DMS53 treated with DMSO at 0.1 percent for 48 hours (cell line): ENCODE data around the gene RPS27.
A peak's percentile ranks its signal among the peaks of the same experiment; 100 is the strongest.
"Not testable (repeated sequence)": the region's sequence is repeated elsewhere in the genome, so short reads cannot be mapped to it uniquely, and the experiment has no call there.

Experiments
- DNase-seq: peaks from one replicate; lab custom pipeline; 2025; ENCODE audit not compliant: unreplicated experiment; lab: John Stamatoyannopoulos, UW

Gene RPS27

GRCh38 chr1:153985341-153985912, 5.1 kb upstream of the RPS27 start:
- no peak for DNase-seq

GRCh38 chr1:153985941-153986761, 4.4 kb upstream of the RPS27 start, which contains the start of gene RAB13:
TSS of gene RAB13 (minus strand) at chr1:153986339. CDS start at chr1:153986236, 103 bp downstream.
- DNase-seq = peak; percentile 82

- no peak for DNase-seq
Observed at GRCh38 chr1:153987621-153988020, 2.9 kb upstream of the RPS27 start.

- DNase-seq = no peak
Observed at GRCh38 chr1:153991151-153991630, 629 bp downstream of the RPS27 start.

GRCh38 chr1:153991806-153992205, 1.2 kb downstream of the RPS27 start:
- DNase-seq = no peak

- no peak for DNase-seq
Observed at GRCh38 chr1:153995202-153995601, 4.6 kb downstream of the RPS27 start.

GRCh38 chr1:153995640-153996039, 5.1 kb downstream of the RPS27 start:
- DNase-seq = no peak

GRCh38 chr1:153996882-153997281, 6.3 kb downstream of the RPS27 start:
- DNase-seq = not testable (repeated sequence)

- no peak for DNase-seq
Observed at GRCh38 chr1:154000420-154000819, 9.9 kb downstream of the RPS27 start.

- DNase-seq = no peak
Observed at GRCh38 chr1:154006136-154006535, 15.6 kb downstream of the RPS27 start.

GRCh38 chr1:154012129-154012528, 21.6 kb downstream of the RPS27 start:
- DNase-seq = no peak

- DNase-seq = not testable (repeated sequence)
Observed at GRCh38 chr1:154012543-154012942, 22.0 kb downstream of the RPS27 start.

GRCh38 chr1:154014154-154014907, 23.8 kb downstream of the RPS27 start:
- DNase-seq = peak; percentile 28

GRCh38 chr1:154019269-154019668, 28.7 kb downstream of the RPS27 start:
- DNase-seq = no peak

- DNase-seq = no peak
Observed at GRCh38 chr1:154019940-154020339, 29.4 kb downstream of the RPS27 start.

GRCh38 chr1:154033697-154034096, 43.1 kb downstream of the RPS27 start:
- DNase-seq = not testable (repeated sequence)
